Vagina (tissue), 2 donors: ENCODE measurements around the gene MGST2.

Experiments used
- POLR2A ChIP-seq, 2 donors: fragments of 450-650 bp; IDR thresholded peaks; one replicate each; pipeline ENCODE4 v1.6.1; 2017; ENCODE audit warnings: antibody characterized with exemption in 2 of 2, mild to moderate bottlenecking in 2 of 2, moderate library complexity in 2 of 2
- POLR2AphosphoS5 ChIP-seq, 2 donors: sonication (generic); formaldehyde crosslinking; IDR thresholded peaks; one replicate each; pipeline ENCODE4 v1.9.0; 2017; ENCODE audit warnings: antibody characterized with exemption in 2 of 2, mild to moderate bottlenecking in 2 of 2, low read depth in 1 of 2; ENCODE audit not compliant: insufficient read depth in 1 of 2
- TF ChIP-seq, protein P1 (sequence below), 3 experiments: fragments of 450-650 bp in 2 of 3; fragments of 200-600 bp in 1 of 3; sonication (generic) in 1 of 3; IDR thresholded peaks; one replicate each; pipeline ENCODE4 v1.5.1; 2017 to 2019; ENCODE audit warnings: antibody characterized with exemption in 3 of 3, mild to moderate bottlenecking in 2 of 3, moderate library complexity in 2 of 3

DNA sequence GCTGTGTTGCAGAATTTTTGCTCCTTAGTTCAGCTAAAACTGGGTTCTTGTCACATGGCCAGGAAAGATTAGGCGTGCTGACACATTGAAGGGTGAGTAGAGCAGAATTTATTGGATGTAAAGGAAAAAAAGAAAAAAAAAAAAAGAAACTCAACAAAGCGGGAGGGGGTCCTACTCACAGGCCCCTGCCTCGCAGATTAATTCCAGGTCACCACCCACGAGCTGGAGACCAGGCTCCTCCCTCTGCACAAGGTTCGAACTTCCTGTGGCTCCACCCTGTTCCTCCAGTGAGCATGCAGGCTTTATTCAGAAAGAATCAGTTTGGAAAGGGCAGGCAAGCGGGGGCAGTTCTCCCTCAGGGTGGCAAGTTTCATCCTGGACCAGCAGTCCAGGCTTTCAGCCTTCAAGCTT, 17.1 kb downstream of the MGST2 start:
- TF ChIP-seq, protein P1, sequence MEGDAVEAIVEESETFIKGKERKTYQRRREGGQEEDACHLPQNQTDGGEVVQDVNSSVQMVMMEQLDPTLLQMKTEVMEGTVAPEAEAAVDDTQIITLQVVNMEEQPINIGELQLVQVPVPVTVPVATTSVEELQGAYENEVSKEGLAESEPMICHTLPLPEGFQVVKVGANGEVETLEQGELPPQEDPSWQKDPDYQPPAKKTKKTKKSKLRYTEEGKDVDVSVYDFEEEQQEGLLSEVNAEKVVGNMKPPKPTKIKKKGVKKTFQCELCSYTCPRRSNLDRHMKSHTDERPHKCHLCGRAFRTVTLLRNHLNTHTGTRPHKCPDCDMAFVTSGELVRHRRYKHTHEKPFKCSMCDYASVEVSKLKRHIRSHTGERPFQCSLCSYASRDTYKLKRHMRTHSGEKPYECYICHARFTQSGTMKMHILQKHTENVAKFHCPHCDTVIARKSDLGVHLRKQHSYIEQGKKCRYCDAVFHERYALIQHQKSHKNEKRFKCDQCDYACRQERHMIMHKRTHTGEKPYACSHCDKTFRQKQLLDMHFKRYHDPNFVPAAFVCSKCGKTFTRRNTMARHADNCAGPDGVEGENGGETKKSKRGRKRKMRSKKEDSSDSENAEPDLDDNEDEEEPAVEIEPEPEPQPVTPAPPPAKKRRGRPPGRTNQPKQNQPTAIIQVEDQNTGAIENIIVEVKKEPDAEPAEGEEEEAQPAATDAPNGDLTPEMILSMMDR (IDR thresholded peaks at IDR 0.05): no peak
- TF ChIP-seq POLR2A (IDR thresholded peaks at IDR 0.05) (no peak), POLR2AphosphoS5 (IDR thresholded peaks at IDR 0.05; ENCODE audit: insufficient read depth in 1 of 2, low read depth in 1 of 2) (no peak)
